Neuronal stem cell (in vitro differentiated cells): ENCODE results near the gene CFL1.
A peak's percentile ranks its signal among the peaks of the same experiment; 100 is the strongest.

Experiments
- DNase-seq: peaks from one replicate; pipeline ENCODE4 v3.0.0-alpha.2; 2013; ENCODE audit warnings: low spot score
- H2AFZ ChIP-seq: one replicate; pipeline ENCODE4 v1.6.1; 2013; ENCODE audit warnings: mild to moderate bottlenecking, low read length, inconsistent platforms
- H2AK5ac ChIP-seq: 2 replicates; pipeline ENCODE4 v1.6.1; 2013; ENCODE audit warnings: low read depth, mild to moderate bottlenecking, inconsistent platforms, low read length, moderate library complexity, mixed read lengths
- H2BK120ac ChIP-seq: 2 replicates; pipeline ENCODE4 v1.6.1; 2013; ENCODE audit warnings: low read depth, mild to moderate bottlenecking, inconsistent platforms, low read length, moderate library complexity, mixed read lengths
- H2BK12ac ChIP-seq: one replicate; pipeline ENCODE4 v1.6.1; 2013; ENCODE audit warnings: low read length, inconsistent platforms
- H2BK15ac ChIP-seq: 2 replicates; pipeline ENCODE4 v1.6.1; 2013; ENCODE audit warnings: mild to moderate bottlenecking, low read length, inconsistent platforms, mixed read lengths
- H2BK5ac ChIP-seq: one replicate; pipeline ENCODE4 v1.6.1; 2013; ENCODE audit warnings: inconsistent platforms, mild to moderate bottlenecking, low read length, moderate library complexity
- H3K14ac ChIP-seq: one replicate; pipeline ENCODE4 v1.6.1; 2013; ENCODE audit warnings: low read length, inconsistent platforms
- H3K18ac ChIP-seq: 2 replicates; pipeline ENCODE4 v1.6.1; 2013; ENCODE audit warnings: low read length, inconsistent platforms
- H3K23ac ChIP-seq: 2 replicates; pipeline ENCODE4 v1.6.1; 2013; ENCODE audit warnings: low read depth, mild to moderate bottlenecking, mixed read lengths, low read length, inconsistent platforms; ENCODE audit not compliant: poor library complexity
- H3K27ac ChIP-seq: replicated peaks from 3 replicates; pipeline ENCODE4 v1.5.1; 2013; ENCODE audit warnings: low read length, inconsistent platforms
- H3K27me3 ChIP-seq, 3 experiments: 2 replicates each; pipeline ENCODE4 v1.6.1; 2013; ENCODE audit warnings: low read length in 3 of 3, mild to moderate bottlenecking in 2 of 3, inconsistent platforms in 1 of 3, low read depth in 1 of 3, mixed read lengths in 1 of 3, moderate library complexity in 1 of 3; ENCODE audit not compliant: control insufficient read depth in 3 of 3, insufficient read depth in 3 of 3
- H3K36me3 ChIP-seq, 2 donors: replicated peaks in 1 of 2; 2 replicates each; pipeline ENCODE4 v1.6.1; 2013; ENCODE audit warnings: low read length in 2 of 2; ENCODE audit not compliant: control insufficient read depth in 2 of 2, insufficient read depth in 2 of 2
- H3K4ac ChIP-seq: 2 replicates; pipeline ENCODE4 v1.6.1; 2013; ENCODE audit warnings: inconsistent platforms, mild to moderate bottlenecking, low read length, moderate library complexity
- H3K4me1 ChIP-seq, 2 donors: 1 replicate in 1 of 2; 2 replicates in 1 of 2; pipeline ENCODE4 v1.6.1; 2013; ENCODE audit warnings: low read length in 2 of 2, low read depth in 1 of 2; ENCODE audit not compliant: control insufficient read depth in 2 of 2, insufficient read depth in 1 of 2
- H3K4me2 ChIP-seq: one replicate; pipeline ENCODE4 v1.6.1; 2013; ENCODE audit warnings: mild to moderate bottlenecking, low read length, inconsistent platforms; ENCODE audit not compliant: insufficient read depth, poor library complexity, severe bottlenecking
- H3K4me3 ChIP-seq, 2 donors: 2 replicates each; pipeline ENCODE4 v1.5.1; 2013; ENCODE audit warnings: low read length in 2 of 2, mild to moderate bottlenecking in 2 of 2, inconsistent platforms in 1 of 2, moderate library complexity in 1 of 2
- H3K79me1 ChIP-seq: one replicate; pipeline ENCODE4 v1.6.1; 2013; ENCODE audit warnings: low read depth, mild to moderate bottlenecking, inconsistent platforms, low read length, moderate library complexity
- H3K9ac ChIP-seq: one replicate; pipeline ENCODE4 v1.6.1; 2013; ENCODE audit warnings: mild to moderate bottlenecking, low read depth, low read length, inconsistent platforms; ENCODE audit not compliant: poor library complexity
- H3K9me3 ChIP-seq, 2 donors: replicated peaks in 1 of 2; 2 replicates each; pipeline versions ENCODE3 to v1.6.1; 2013; ENCODE audit warnings: low read length in 2 of 2, mild to moderate bottlenecking in 2 of 2, inconsistent platforms in 1 of 2, low read depth in 1 of 2, mixed read lengths in 1 of 2, moderate library complexity in 1 of 2; ENCODE audit not compliant: control insufficient read depth in 2 of 2, insufficient read depth in 1 of 2
- H4K8ac ChIP-seq: one replicate; pipeline ENCODE4 v1.6.1; 2013; ENCODE audit warnings: low read depth, mild to moderate bottlenecking, inconsistent platforms, low read length, moderate library complexity
- H4K91ac ChIP-seq: one replicate; pipeline ENCODE4 v1.6.1; 2013; ENCODE audit warnings: low read length, low read depth, mild to moderate bottlenecking, inconsistent platforms; ENCODE audit not compliant: poor library complexity
- WGBS, 2 donors: extraction: QIAGEN DNeasy Blood & Tissue Kit; methylation state at CpG; one replicate each; pipeline ENCODE4 v1.1.7; 2013; ENCODE audit warnings: missing lambda C conversion rate in 2 of 2, mixed read lengths in 1 of 2; ENCODE audit not compliant: insufficient read length in 2 of 2, insufficient replicate concordance in 1 of 2; ENCODE audit errors: extremely low coverage in 2 of 2; 5-methylcytosine and 5-hydroxymethylcytosine counted together

Gene CFL1

DNA sequence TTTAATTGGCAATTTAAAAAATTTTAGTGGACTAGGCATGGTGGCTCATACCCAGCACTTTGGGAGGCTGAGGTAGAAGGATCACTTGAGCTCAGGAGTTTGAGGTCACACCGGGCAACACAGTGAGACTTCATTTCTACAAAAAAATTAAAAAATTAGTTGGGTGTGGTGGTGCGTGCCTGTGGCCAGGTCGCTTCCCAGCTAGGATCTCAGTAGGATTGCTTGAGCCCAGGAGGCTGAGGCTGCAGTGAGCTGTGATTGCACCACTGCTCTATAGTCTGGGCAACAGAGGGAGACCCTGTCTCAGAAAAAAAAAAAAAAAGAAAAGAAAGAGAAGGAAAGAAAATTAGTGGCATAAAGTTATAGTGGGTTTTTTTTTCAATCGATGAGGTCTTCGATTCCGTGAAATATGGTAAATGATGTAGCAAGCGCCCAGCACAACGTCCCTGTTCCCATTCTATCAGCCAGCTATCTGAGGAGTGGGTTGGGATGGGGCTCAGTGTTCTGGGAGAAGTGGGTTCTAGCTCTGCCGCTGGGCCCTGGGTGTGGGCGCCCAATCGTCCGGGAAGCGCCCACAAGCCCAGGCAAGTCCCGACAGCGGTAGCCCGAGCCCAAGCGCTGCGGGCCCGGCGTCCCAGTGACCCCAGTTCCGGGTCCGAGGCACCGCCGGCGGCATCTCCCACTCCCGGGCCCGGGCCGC is 40.8 kb upstream of the CFL1 start:
- H3K9ac ChIP-seq: no peak overlapping the region
- H3K4ac ChIP-seq: no peak overlapping the region
- H3K18ac ChIP-seq: peak overlapping the region; percentile 78
- H3K14ac ChIP-seq: no peak overlapping the region
- H2BK5ac ChIP-seq: no peak overlapping the region
- H4K91ac ChIP-seq: no peak overlapping the region
- H3K79me1 ChIP-seq: no peaks in the 10 kb centered on the region
- no CpG with 5 or more reads among the region's 28 CpGs for WGBS, 2 donors
- H3K27me3 ChIP-seq: peaks cover 20 to 53% (median 21%) of the 10 kb centered on the region in 3 experiments
- no peak for DNase-seq
- peaks cover 0 to 2% of the 10 kb centered on the region in 2 donors for H3K9me3 ChIP-seq
- H3K23ac ChIP-seq: peak overlapping the region; percentile 96
- no peak overlapping the region for H2BK12ac ChIP-seq
- H3K4me2 ChIP-seq: no peak overlapping the region
- H3K4me3 ChIP-seq: peak overlapping the region in 1 of 2 donors; percentile 53
- peak overlapping the region; percentile 94 for H2AFZ ChIP-seq
- H2BK120ac ChIP-seq: no peak overlapping the region
- no peak overlapping the region for H2BK15ac ChIP-seq
- no peaks in the 10 kb centered on the region for H3K36me3 ChIP-seq
- H3K27ac ChIP-seq: no peak overlapping the region
- H4K8ac ChIP-seq: no peak overlapping the region
- peak overlapping the region; percentile 88 for H2AK5ac ChIP-seq
- H3K4me1 ChIP-seq: peaks cover 11 to 12% of the 10 kb centered on the region in 2 donors

DNA sequence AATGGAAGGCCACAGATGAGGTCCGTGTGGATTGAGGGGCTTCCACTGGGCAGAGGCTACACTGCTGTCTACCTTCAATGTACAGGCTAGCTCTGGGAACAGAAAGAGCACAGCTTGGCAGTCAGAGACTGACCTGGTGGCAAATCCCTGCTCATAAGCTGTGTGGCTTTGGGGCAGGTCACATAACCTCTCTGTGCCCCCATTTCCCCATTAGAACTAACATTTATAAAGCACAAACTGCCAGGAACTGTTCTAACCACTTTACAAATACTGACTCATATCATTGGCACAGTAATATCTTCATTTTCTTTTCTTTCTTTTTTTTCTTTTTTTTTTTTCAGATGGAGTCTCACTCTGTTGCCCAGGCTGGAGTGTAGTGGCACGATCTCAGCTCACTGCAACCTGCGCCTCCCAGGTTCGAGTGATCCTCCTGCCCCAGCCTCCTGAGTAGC is 39.1 kb upstream of the CFL1 start:
- Histone ChIP-seq H3K79me1 (no peaks in the 10 kb centered on the region), H3K4me2 (no peak overlapping the region), H2BK12ac (no peak overlapping the region), H2BK5ac (no peak overlapping the region), H3K27ac (no peak overlapping the region), H3K23ac (no peak overlapping the region), H4K8ac (no peak overlapping the region), H3K9ac (no peak overlapping the region), H3K14ac (no peak overlapping the region), H3K4me3 (no peak overlapping the region), H2AFZ (no peak overlapping the region), H2BK120ac (no peak overlapping the region), H3K36me3 (no peaks in the 10 kb centered on the region), H3K18ac (no peak overlapping the region), H4K91ac (no peak overlapping the region), H3K4me1 (peaks cover 9% of the 10 kb centered on the region in 2 donors), H3K27me3 (peaks cover 20 to 42% (median 21%) of the 10 kb centered on the region in 3 experiments), H2BK15ac (no peak overlapping the region), H3K4ac (no peak overlapping the region), H3K9me3 (peaks cover 0 to 2% of the 10 kb centered on the region in 2 donors), H2AK5ac (no peak overlapping the region)
- DNase-seq: no peak
- WGBS, 2 donors: no CpG with 5 or more reads among the region's 4 CpGs

DNA sequence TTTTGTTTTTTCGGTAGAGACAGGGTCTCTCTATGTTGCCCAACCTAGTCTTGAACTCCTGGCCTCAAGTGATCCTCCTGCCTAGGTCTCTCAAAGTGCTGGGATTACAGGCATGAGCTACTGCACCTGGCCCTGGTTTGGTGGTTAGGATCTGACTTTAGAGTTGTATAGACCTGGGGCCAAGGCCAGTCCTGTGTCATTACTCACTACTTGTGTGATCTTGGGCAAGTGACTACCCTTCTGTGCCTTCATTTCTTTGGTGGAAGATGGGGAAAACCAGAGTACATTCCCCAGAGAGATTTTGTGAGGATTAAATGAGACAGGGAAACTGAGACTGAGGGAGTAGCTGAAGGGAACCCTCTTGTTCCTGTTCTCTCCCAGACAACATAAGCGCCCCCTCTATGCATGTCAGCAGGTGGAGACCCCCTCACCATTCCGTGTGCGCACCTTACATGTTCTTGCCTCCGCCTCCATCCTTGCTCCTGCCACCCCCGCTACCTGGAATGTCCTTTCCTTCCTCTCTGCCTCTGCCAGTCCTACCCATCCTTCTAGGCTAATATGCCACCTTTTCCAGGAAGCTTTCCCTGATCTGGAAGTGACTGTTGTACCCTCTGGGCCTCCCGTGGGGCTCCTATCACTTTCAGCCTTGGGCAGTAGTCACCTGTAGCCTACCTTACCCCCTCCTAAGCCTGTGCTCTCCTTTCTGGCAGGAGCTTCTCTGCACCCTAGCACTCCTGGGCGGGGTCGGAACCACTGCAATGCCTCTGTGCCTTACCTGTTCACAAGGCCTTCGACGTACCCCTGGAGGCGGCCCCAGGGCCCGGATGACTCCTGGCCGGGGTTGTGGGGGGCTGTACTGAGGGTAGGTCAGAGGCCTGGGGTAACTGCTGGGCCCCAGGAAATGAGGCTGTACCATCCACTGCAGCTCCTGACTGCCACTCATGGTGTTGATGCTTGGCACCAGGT is 38.3 kb upstream of the CFL1 start:
- Histone ChIP-seq H3K36me3 (no peaks in the 10 kb centered on the region), H3K27me3 (peaks cover 18 to 36% (median 21%) of the 10 kb centered on the region in 3 experiments), H3K4me1 (peaks cover 14 to 15% of the 10 kb centered on the region in 2 donors), H2BK5ac (no peak overlapping the region), H3K4me3 (no peak overlapping the region), H3K4me2 (no peak overlapping the region), H2AK5ac (peak overlapping the region; percentile 51), H3K4ac (no peak overlapping the region), H3K18ac (no peak overlapping the region), H4K8ac (no peak overlapping the region), H3K27ac (no peak overlapping the region), H2BK15ac (no peak overlapping the region), H3K14ac (no peak overlapping the region), H3K23ac (no peak overlapping the region), H3K79me1 (no peaks in the 10 kb centered on the region), H4K91ac (no peak overlapping the region), H3K9ac (no peak overlapping the region), H2AFZ (no peak overlapping the region), H2BK120ac (no peak overlapping the region), H2BK12ac (no peak overlapping the region), H3K9me3 (peaks cover 0 to 2% of the 10 kb centered on the region in 2 donors)
- WGBS, 2 donors: no CpG with 5 or more reads among the region's 14 CpGs
- no peak for DNase-seq
